OCI-M2 (cell line): Measurements from ENCODE around the gene VWA3B.
"Not testable (repeated sequence)": the region's sequence is repeated elsewhere in the genome, so short reads cannot be mapped to it uniquely, and the experiment has no call there.

ENCODE experiments used
- DNase-seq: peaks from one replicate; lab custom pipeline; 2025; ENCODE audit not compliant: unreplicated experiment; lab: John Stamatoyannopoulos, UW

VWA3B gene

GRCh38 chr2:98294711-98295110, 207.7 kb downstream of the VWA3B start:
- DNase-seq, result no peak

GRCh38 chr2:98295275-98295674, 208.3 kb downstream of the VWA3B start:
- no peak for DNase-seq

- no peak for DNase-seq
These were observed 208.9 kb downstream of the VWA3B start for GRCh38 chr2:98295721-98296414.

GRCh38 chr2:98296440-98296839, 209.5 kb downstream of the VWA3B start:
- DNase-seq, result no peak

GRCh38 chr2:98297817-98298682, 211.1 kb downstream of the VWA3B start:
- DNase-seq, result no peak

GRCh38 chr2:98298683-98299164, 211.8 kb downstream of the VWA3B start:
- DNase-seq, result no peak

- no peak for DNase-seq
These were observed 212.4 kb downstream of the VWA3B start for GRCh38 chr2:98299211-98299905.

- no peak for DNase-seq
These were observed 213.3 kb downstream of the VWA3B start for GRCh38 chr2:98300141-98300874.

GRCh38 chr2:98301469-98301868, 214.5 kb downstream of the VWA3B start:
- no peak for DNase-seq

GRCh38 chr2:98307131-98307696, 220.2 kb downstream of the VWA3B start:
- not testable (repeated sequence) for DNase-seq

GRCh38 chr2:98308068-98308467, 221.1 kb downstream of the VWA3B start:
- no peak for DNase-seq

- no peak for DNase-seq
These were observed 221.6 kb downstream of the VWA3B start for GRCh38 chr2:98308532-98308931.

GRCh38 chr2:98309580-98309979, 222.6 kb downstream of the VWA3B start:
- DNase-seq, result no peak

GRCh38 chr2:98310010-98310409, 223.0 kb downstream of the VWA3B start:
- no peak for DNase-seq

- DNase-seq, result no peak
These were observed 224.1 kb downstream of the VWA3B start for GRCh38 chr2:98311090-98311489.

- DNase-seq, result no peak
These were observed 225.0 kb downstream of the VWA3B start for GRCh38 chr2:98311771-98312545.

- DNase-seq, result no peak
These were observed 226.7 kb downstream of the VWA3B start for GRCh38 chr2:98313492-98314250.

- no peak for DNase-seq
These were observed 227.3 kb downstream of the VWA3B start for GRCh38 chr2:98314251-98314650.

- DNase-seq, result no peak
These were observed 229.0 kb downstream of the VWA3B start for GRCh38 chr2:98315957-98316356.
